ENCODE data around the gene CERS6.

GRCh38 chr2:168801961-168802858, 346.1 kb downstream of the CERS6 start, which contains the start of gene NOSTRIN:
- peak in 1 of 3 donors; percentile 53 for TF ChIP-seq POLR2AphosphoS5 (IDR thresholded peaks at IDR 0.05)
- TF ChIP-seq, protein P1, sequence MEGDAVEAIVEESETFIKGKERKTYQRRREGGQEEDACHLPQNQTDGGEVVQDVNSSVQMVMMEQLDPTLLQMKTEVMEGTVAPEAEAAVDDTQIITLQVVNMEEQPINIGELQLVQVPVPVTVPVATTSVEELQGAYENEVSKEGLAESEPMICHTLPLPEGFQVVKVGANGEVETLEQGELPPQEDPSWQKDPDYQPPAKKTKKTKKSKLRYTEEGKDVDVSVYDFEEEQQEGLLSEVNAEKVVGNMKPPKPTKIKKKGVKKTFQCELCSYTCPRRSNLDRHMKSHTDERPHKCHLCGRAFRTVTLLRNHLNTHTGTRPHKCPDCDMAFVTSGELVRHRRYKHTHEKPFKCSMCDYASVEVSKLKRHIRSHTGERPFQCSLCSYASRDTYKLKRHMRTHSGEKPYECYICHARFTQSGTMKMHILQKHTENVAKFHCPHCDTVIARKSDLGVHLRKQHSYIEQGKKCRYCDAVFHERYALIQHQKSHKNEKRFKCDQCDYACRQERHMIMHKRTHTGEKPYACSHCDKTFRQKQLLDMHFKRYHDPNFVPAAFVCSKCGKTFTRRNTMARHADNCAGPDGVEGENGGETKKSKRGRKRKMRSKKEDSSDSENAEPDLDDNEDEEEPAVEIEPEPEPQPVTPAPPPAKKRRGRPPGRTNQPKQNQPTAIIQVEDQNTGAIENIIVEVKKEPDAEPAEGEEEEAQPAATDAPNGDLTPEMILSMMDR (IDR thresholded peaks at IDR 0.05): no peak

Data from breast epithelium (tissue), 3 donors.